ENCODE data around the gene TOX3.

- TF ChIP-seq, protein P1, sequence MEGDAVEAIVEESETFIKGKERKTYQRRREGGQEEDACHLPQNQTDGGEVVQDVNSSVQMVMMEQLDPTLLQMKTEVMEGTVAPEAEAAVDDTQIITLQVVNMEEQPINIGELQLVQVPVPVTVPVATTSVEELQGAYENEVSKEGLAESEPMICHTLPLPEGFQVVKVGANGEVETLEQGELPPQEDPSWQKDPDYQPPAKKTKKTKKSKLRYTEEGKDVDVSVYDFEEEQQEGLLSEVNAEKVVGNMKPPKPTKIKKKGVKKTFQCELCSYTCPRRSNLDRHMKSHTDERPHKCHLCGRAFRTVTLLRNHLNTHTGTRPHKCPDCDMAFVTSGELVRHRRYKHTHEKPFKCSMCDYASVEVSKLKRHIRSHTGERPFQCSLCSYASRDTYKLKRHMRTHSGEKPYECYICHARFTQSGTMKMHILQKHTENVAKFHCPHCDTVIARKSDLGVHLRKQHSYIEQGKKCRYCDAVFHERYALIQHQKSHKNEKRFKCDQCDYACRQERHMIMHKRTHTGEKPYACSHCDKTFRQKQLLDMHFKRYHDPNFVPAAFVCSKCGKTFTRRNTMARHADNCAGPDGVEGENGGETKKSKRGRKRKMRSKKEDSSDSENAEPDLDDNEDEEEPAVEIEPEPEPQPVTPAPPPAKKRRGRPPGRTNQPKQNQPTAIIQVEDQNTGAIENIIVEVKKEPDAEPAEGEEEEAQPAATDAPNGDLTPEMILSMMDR (IDR thresholded peaks at IDR 0.05): no peak
- TF ChIP-seq EZH2 (IDR thresholded peaks at IDR 0.05) (no peak), EZH2phosphoT487 (IDR thresholded peaks at IDR 0.05) (no peak)
Observed at GRCh38 chr16:52455549-52456277, 91.2 kb downstream of the TOX3 start.

Measured in neural progenitor cell (in vitro differentiated cells).